Pancreas (tissue), 10 donors: ENCODE results near the gene ASCC3. TPM values are rescaled to one million over a fixed set of nuclear protein-coding genes. Genes with fewer than 3 reads are reported as not detected.

Experiments used
- ATAC-seq, 4 donors: fragments of 200-7000 bp; cut with Tn5 transposase; one replicate each; pipeline versions ENCODE4 v1.8.0 to v1.9.1; 2020; ENCODE audit warnings: mild to moderate bottlenecking in 4 of 4, moderate library complexity in 4 of 4
- DNase-seq, 6 donors: peaks; one replicate each; pipeline ENCODE4 v3.0.0-alpha.2; 2020
- FAIRE-seq: peaks from 2 replicates; lab custom pipeline; 2012; peaks lifted over from hg19 to GRCh38; lab: Jason Lieb, UNC
- H3K27ac ChIP-seq, 4 donors: fragments of 200-600 bp; sonication (generic); 1 replicate in 3 of 4; 2 replicates in 1 of 4; pipeline versions ENCODE4 v1.5.0 to v1.8.0; 2020
- H3K27me3 ChIP-seq, 4 donors: fragments of 200-600 bp; one replicate each; pipeline ENCODE4 v1.8.0; 2021
- H3K36me3 ChIP-seq, 3 donors: fragments of 200-600 bp; sonication (generic) in 1 of 3; one replicate each; pipeline versions ENCODE4 v1.5.0 to v1.8.0; 2020 to 2021
- H3K4me1 ChIP-seq, 3 donors: fragments of 200-600 bp; one replicate each; pipeline ENCODE4 v1.8.0; 2021
- H3K4me3 ChIP-seq, 4 donors: fragments of 200-600 bp; sonication (generic) in 2 of 4; one replicate each; pipeline versions ENCODE4 v1.5.0 to v1.8.0; 2020 to 2021
- H3K9me3 ChIP-seq, 4 donors: fragments of 200-600 bp; one replicate each; pipeline ENCODE4 v1.8.0; 2021
- CTCF ChIP-seq, 4 donors: fragments of 200-600 bp; sonication (generic) in 3 of 4; IDR thresholded peaks; one replicate each; pipeline versions ENCODE4 v1.5.0 to v1.8.0; 2021; ENCODE audit warnings: antibody characterized with exemption in 4 of 4
- WGBS, 2 donors: extraction: QIAGEN DNeasy Blood & Tissue Kit; methylation state at CpG; one replicate each; pipeline ENCODE4 v1.1.7; 2013; 5-methylcytosine and 5-hydroxymethylcytosine counted together
- intact Hi-C, 3 donors: fragments of 100-400 bp; cut with DNase I; formaldehyde crosslinking; loops; one replicate each; pipeline versions ENCODE4 v1.11.1 to v1.14.2; 2022
- polyA plus RNA-seq, 2 donors: library from polyadenylated mRNA; stranded (reverse); fragments of 200-250 nt; gene quantifications; one replicate each; pipeline ENCODE4 v1.2.3, GENCODE V29; 2013
- total RNA-seq, 6 donors: library from RNA; stranded (reverse); fragmentation: NEBNext Ultra II Directional in 4 of 6; extraction: Animal tissue kit (Norgen Biotek cat#: 25700) in 4 of 6; gene quantifications; one replicate each; pipeline versions ENCODE4 v1.2.1 to v1.2.4, GENCODE V29; 2021 to 2023
- donor health status: healthy with polysubstance abuse.
- donor health status: DM: no; HTN: no; CAD: no; lungs with moderate emphysema.
- donor health status: DM: no; HTN: no; CAD: no.
- donor health status: control.
- donor health status: control.
- donor health status: Bipolar disorder and iron deficiency.
- donor health status: DM: yes; HTN: yes; CAD: no.
- donor health status: DM: no; HTN: no; CAD: no.
- donor health status: DM: no; HTN: no; CAD: no.
- donor health status: DM: yes; HTN: yes; CAD: no.

Gene ASCC3
- total and polyA plus RNA-seq, 8 donors, result 4.4 to 20.3 (median 13.4) TPM

GRCh38 chr6:100630536-100630935, 250.6 kb downstream of the ASCC3 start:
- Histone ChIP-seq H3K4me1 (no peaks in the 10 kb centered on the region), H3K9me3 (no peaks in the 10 kb centered on the region), H3K36me3 (no peaks in the 10 kb centered on the region), H3K27ac (no peak overlapping the region), H3K27me3 (no peaks in the 10 kb centered on the region), H3K4me3 (no peak overlapping the region)
- DNase-seq (no peak), ATAC-seq (no peak), FAIRE-seq (no peak)
- intact Hi-C loops, result no loop called here
- no peak for TF ChIP-seq CTCF (IDR thresholded peaks at IDR 0.05)
- 73 to 83% methylated on average over 2 of the region's 2 CpGs for WGBS, 2 donors

- intact Hi-C loops, result no loop called here
- DNase-seq, result no peak
- H3K4me1 ChIP-seq, result no peaks in the 10 kb centered on the region
- peaks cover 0 to 9% (median 0%) of the 10 kb centered on the region in 3 donors for H3K36me3 ChIP-seq
- ATAC-seq, result no peak
- 76 to 78% methylated on average over 3 of the region's 3 CpGs for WGBS, 2 donors
- no peak overlapping the region for H3K4me3 ChIP-seq
- FAIRE-seq, result no peak
- no peak for TF ChIP-seq CTCF (IDR thresholded peaks at IDR 0.05)
- no peak overlapping the region for H3K27ac ChIP-seq
- no peaks in the 10 kb centered on the region for H3K9me3 ChIP-seq
- H3K27me3 ChIP-seq, result no peaks in the 10 kb centered on the region
Measured at GRCh38 chr6:100627911-100628758, 253.0 kb downstream of the ASCC3 start.

- no peaks in the 10 kb centered on the region for H3K4me1 ChIP-seq
- H3K27ac ChIP-seq, result no peak overlapping the region
- H3K9me3 ChIP-seq, result no peaks in the 10 kb centered on the region
- no peaks in the 10 kb centered on the region for H3K27me3 ChIP-seq
- no peak for FAIRE-seq
- 26 to 29% methylated on average over 1 of the region's 1 CpG for WGBS, 2 donors
- no peak for DNase-seq
- H3K4me3 ChIP-seq, result no peak overlapping the region
- intact Hi-C loops, result no loop called here
- ATAC-seq, result no peak
- peaks cover 0 to 9% (median 0%) of the 10 kb centered on the region in 3 donors for H3K36me3 ChIP-seq
- no peak for TF ChIP-seq CTCF (IDR thresholded peaks at IDR 0.05)
Measured at GRCh38 chr6:100626721-100627120, 254.4 kb downstream of the ASCC3 start.

- Histone ChIP-seq H3K4me3 (no peak overlapping the region), H3K27ac (no peak overlapping the region), H3K36me3 (peaks cover 0 to 9% (median 0%) of the 10 kb centered on the region in 3 donors), H3K27me3 (no peaks in the 10 kb centered on the region), H3K4me1 (no peaks in the 10 kb centered on the region), H3K9me3 (no peaks in the 10 kb centered on the region)
- WGBS, 2 donors, result 80 to 81% methylated on average over 2 of the region's 2 CpGs
- DNase-seq (no peak), ATAC-seq (no peak), FAIRE-seq (no peak)
- intact Hi-C loops, result no loop called here
- TF ChIP-seq CTCF (IDR thresholded peaks at IDR 0.05), result no peak
Measured at GRCh38 chr6:100622907-100623692, 258.0 kb downstream of the ASCC3 start.
